Measurements from ENCODE around the gene CBR3. TPM values are rescaled to one million over a fixed set of nuclear protein-coding genes. Genes with fewer than 3 reads are reported as not detected.

Gene CBR3
- total and polyA plus RNA-seq, 2 donors (not counting 1 experiment from before 2014, with no cell fraction given): 1.9 to 11.3 TPM

GRCh38 chr21:36156815-36157670 is 22.2 kb downstream of the CBR3 start, which contains the start of gene DOP1B:
DOP1B (plus strand) TSS chr21:36156824; CDS start chr21:36164734, 7,910 bp downstream.
- under 1% methylated on average over 77 of the region's 83 CpGs for WGBS (ENCODE audit: insufficient coverage)
- ATAC-seq (ENCODE audit: low read depth) (peak; percentile 9), DNase-seq (no peak)
- Histone ChIP-seq H3K27ac (ENCODE audit: low read length in 2 of 2) (peak within 1 kb of the TSS; percentile 81 to 85), H2AFZ (ENCODE audit: insufficient read depth, low read depth, low read length, poor library complexity, severe bottlenecking) (peak within 1 kb of the TSS; percentile 87), H3K79me2 (ENCODE audit: control insufficient read depth, insufficient read depth, low read length) (peaks cover 60% of the 10 kb centered on the region), H3K9ac (ENCODE audit: low read length) (peak within 1 kb of the TSS; percentile 84), H3K4me2 (replicated peaks; ENCODE audit: low read depth, low read length, poor library complexity, severe bottlenecking) (peak within 1 kb of the TSS; percentile 99), H4K20me1 (ENCODE audit: control insufficient read depth, insufficient read depth, low read length, poor library complexity, severe bottlenecking) (peaks cover 39% of the 10 kb centered on the region), H3K4me3 (ENCODE audit: control extremely low read depth in 1 of 5, extremely low read depth in 1 of 5, insufficient read depth in 1 of 5, low read depth in 2 of 5, low read length in 4 of 5) (peak within 1 kb of the TSS; percentile 21 to 88 (median 78)), H3K9me3 (ENCODE audit: control extremely low read depth in 1 of 3, control insufficient read depth in 2 of 3, insufficient read depth in 1 of 3, low read length in 2 of 3) (peaks cover 0 to 1% (median 0%) of the 10 kb centered on the region in 3 donors), H3K27me3 (replicated peaks in 1 of 4; ENCODE audit: control extremely low read depth in 1 of 4, control insufficient read depth in 3 of 4, insufficient read depth in 4 of 4, low read length in 3 of 4) (no peaks in the 10 kb centered on the region), H3K4me1 (ENCODE audit: control insufficient read depth in 2 of 2, insufficient read depth in 2 of 2, low read length in 2 of 2) (peaks cover 14 to 30% of the 10 kb centered on the region in 2 donors), H3K36me3 (replicated peaks in 1 of 2; ENCODE audit: control extremely low read depth in 1 of 2, control insufficient read depth in 1 of 2, extremely low read depth in 1 of 2, insufficient read depth in 2 of 2, low read length in 1 of 2) (peaks cover 0 to 13% of the 10 kb centered on the region in 2 experiments)
- H3K9me3 Mint-ChIP-seq (ENCODE audit: insufficient read depth): no peaks in the 10 kb centered on the region
- peaks cover 34% of the 10 kb centered on the region for H3K4me1 Mint-ChIP-seq
- no peaks in the 10 kb centered on the region for H3K27me3 Mint-ChIP-seq
- intact Hi-C loops (cut with micrococcal nuclease): loop anchor here (1.0 to 10.0 kb wide), 9 partner anchors 16 to 1542 kb away; partner anchors contain the start of genes CBR3, CHAF1B, DYRK1A and MORC3
- H3K27ac Mint-ChIP-seq: peak within 1 kb of the TSS; percentile 78
- ChIA-PET CTCF (no interaction called here), POLR2A (interaction anchor here (0.6 kb wide), 1 partner anchor 141 kb away, joined by 3 read pairs; no protein-coding TSS in a partner anchor)
- H3K4me3 Mint-ChIP-seq: peak within 1 kb of the TSS; percentile 86
- TF ChIP-seq EZH2 (IDR thresholded peaks at IDR 0.05; ENCODE audit: borderline replicate concordance, insufficient read depth, low read depth, low read length, poor library complexity, severe bottlenecking) (no peak), CTCF (IDR thresholded peaks at IDR 0.05) (no peak)
